ENCODE data around the gene TEX261. TPM values are rescaled to one million over a fixed set of nuclear protein-coding genes. Genes with fewer than 3 reads are reported as not detected.

The TEX261 gene
- total and polyA plus RNA-seq, 2 donors (not counting 3 experiments of a cell fraction or from before 2014, with no cell fraction given) = 71.2 to 98.1 TPM

DNA sequence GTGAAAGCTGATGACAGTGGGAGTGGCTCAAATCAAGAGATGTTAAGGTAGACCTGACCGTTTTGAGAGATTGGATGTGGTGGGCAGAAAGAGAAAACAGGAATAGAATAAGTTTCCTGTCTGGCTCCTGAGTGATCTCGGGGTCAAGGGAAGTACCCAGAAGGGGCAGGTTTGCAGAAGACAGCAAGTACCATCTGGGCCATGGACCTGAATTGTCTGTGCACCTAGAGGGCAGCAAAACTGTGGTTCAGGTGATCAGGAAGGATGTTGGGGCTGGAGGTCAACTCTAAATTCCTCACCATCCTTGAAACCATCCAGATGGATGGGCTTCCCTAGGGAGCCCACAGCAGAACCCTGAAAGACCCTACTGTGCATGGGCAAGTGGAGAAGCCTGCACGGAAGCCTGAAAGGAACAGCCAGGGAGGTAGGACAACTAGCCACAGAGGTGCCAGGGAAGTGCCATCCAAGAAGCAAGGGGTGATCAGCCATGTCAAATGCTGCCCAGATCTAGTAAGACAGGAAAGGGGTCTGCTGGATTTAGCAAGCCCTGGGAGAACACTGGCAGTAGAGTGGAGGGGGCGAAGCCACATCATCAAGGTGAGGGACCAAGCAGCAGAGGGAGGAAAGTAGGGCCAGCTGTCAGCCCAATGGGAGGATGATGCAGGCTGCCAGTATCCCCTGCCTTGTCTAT, 8.0 kb downstream of the TEX261 start:
- ChIA-PET CTCF (interaction anchor here (3.8 to 4.2 kb wide), 2 partner anchors 14 to 21 kb away, joined by 43 to 52 read pairs; no protein-coding TSS in a partner anchor), POLR2A (no interaction called here)
- Histone ChIP-seq H3K4me2 (ENCODE audit: insufficient read depth, low read length) (no peak overlapping the region), H3K27me3 (ENCODE audit: control insufficient read depth in 2 of 2, insufficient read depth in 2 of 2, low read length in 2 of 2) (no peaks in the 10 kb centered on the region), H3K9ac (replicated peaks; ENCODE audit: extremely low read depth, insufficient read depth, low read length) (no peak overlapping the region), H4K20me1 (replicated peaks; ENCODE audit: control insufficient read depth, extremely low read depth, insufficient read depth, low read length) (no peaks in the 10 kb centered on the region), H3K4me1 (ENCODE audit: control insufficient read depth, extremely low read depth, insufficient read depth, low read length) (no peaks in the 10 kb centered on the region), H3K9me3 (replicated peaks; ENCODE audit: control insufficient read depth, insufficient read depth, low read length) (no peaks in the 10 kb centered on the region), H3K4me3 (replicated peaks in 1 of 3; ENCODE audit: insufficient read depth in 1 of 3, low read depth in 1 of 3, low read length in 3 of 3) (no peak overlapping the region), H3K27ac (ENCODE audit: insufficient read depth, low read depth, low read length) (no peak overlapping the region), H3K9me1 (replicated peaks; ENCODE audit: control insufficient read depth, extremely low read depth, insufficient read depth, low read length) (no peaks in the 10 kb centered on the region), H2AFZ (ENCODE audit: low read depth, low read length) (no peak overlapping the region), H3K79me2 (ENCODE audit: control insufficient read depth, insufficient read depth, low read length) (no peaks in the 10 kb centered on the region), H3K36me3 (ENCODE audit: control insufficient read depth in 2 of 2, extremely low read depth in 1 of 2, insufficient read depth in 2 of 2, low read length in 2 of 2) (peaks cover 4 to 26% of the 10 kb centered on the region in 2 experiments)
- dilution Hi-C loops (cut with MboI; ENCODE audit: extremely low pct_ligation_motif_present, low sequenced_read_pairs) = no loop called here
- intact Hi-C loops (cut with micrococcal nuclease) = no loop called here
- DNase-seq (ENCODE audit: low read depth, low spot score) = no peak
- TF ChIP-seq GATA2 (IDR thresholded peaks at IDR 0.05; ENCODE audit: insufficient read depth, insufficient read length, low read depth, low read length) = no peak
- no peak for TF ChIP-seq EZH2 (IDR thresholded peaks at IDR 0.05; ENCODE audit: borderline replicate concordance, low read depth, low read length, severe bottlenecking)
- BruUV-seq (replicated peaks) = no TSS peak
- no peak for FAIRE-seq

DNA sequence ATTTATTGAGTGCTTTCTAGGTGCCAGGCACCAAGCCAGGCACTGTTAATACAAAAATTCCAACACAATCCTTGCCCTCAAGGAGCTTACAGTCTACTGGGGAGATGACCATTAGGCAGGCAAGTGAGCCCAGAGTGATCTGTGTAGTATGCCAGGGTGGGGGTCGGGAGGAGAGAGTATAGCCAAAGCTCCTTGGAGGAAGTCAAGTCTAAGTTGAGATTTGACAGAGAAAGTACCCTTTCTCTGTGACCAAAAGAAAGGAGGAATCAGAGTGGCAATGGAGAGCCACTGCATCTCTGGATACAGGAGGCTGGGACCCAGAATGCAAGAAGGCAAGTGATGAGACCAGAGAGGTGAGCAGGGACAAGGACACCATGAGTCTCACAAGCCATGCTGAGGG, 8.7 kb downstream of the TEX261 start:
- Histone ChIP-seq H3K79me2 (ENCODE audit: control insufficient read depth, insufficient read depth, low read length) (no peaks in the 10 kb centered on the region), H3K4me2 (ENCODE audit: insufficient read depth, low read length) (no peak overlapping the region), H2AFZ (ENCODE audit: low read depth, low read length) (no peak overlapping the region), H3K27me3 (ENCODE audit: control insufficient read depth in 2 of 2, insufficient read depth in 2 of 2, low read length in 2 of 2) (no peaks in the 10 kb centered on the region), H3K9me1 (replicated peaks; ENCODE audit: control insufficient read depth, extremely low read depth, insufficient read depth, low read length) (no peaks in the 10 kb centered on the region), H3K27ac (ENCODE audit: insufficient read depth, low read depth, low read length) (no peak overlapping the region), H4K20me1 (replicated peaks; ENCODE audit: control insufficient read depth, extremely low read depth, insufficient read depth, low read length) (no peaks in the 10 kb centered on the region), H3K4me3 (replicated peaks in 1 of 3; ENCODE audit: insufficient read depth in 1 of 3, low read depth in 1 of 3, low read length in 3 of 3) (no peak overlapping the region), H3K9me3 (replicated peaks; ENCODE audit: control insufficient read depth, insufficient read depth, low read length) (no peaks in the 10 kb centered on the region), H3K36me3 (ENCODE audit: control insufficient read depth in 2 of 2, extremely low read depth in 1 of 2, insufficient read depth in 2 of 2, low read length in 2 of 2) (peaks cover 4 to 24% of the 10 kb centered on the region in 2 experiments), H3K9ac (replicated peaks; ENCODE audit: extremely low read depth, insufficient read depth, low read length) (no peak overlapping the region), H3K4me1 (ENCODE audit: control insufficient read depth, extremely low read depth, insufficient read depth, low read length) (no peaks in the 10 kb centered on the region)
- dilution Hi-C loops (cut with MboI; ENCODE audit: extremely low pct_ligation_motif_present, low sequenced_read_pairs) (no loop called here), intact Hi-C loops (cut with micrococcal nuclease) (no loop called here)
- TF ChIP-seq FOS (IDR thresholded peaks at IDR 0.05; ENCODE audit: borderline replicate concordance, insufficient read depth, low read length) (no peak), JUN (IDR thresholded peaks at IDR 0.05; ENCODE audit: borderline replicate concordance, insufficient read depth, insufficient read length, low read depth) (no peak), GATA2 (IDR thresholded peaks at IDR 0.05; ENCODE audit: insufficient read depth, insufficient read length, low read depth, low read length) (no peak), POLR2AphosphoS5 (IDR thresholded peaks at IDR 0.05; ENCODE audit: insufficient read depth, low read depth, low read length) (no peak), MAX (IDR thresholded peaks at IDR 0.05; ENCODE audit: insufficient read depth, insufficient read length) (no peak), EZH2 (IDR thresholded peaks at IDR 0.05; ENCODE audit: borderline replicate concordance, low read depth, low read length, severe bottlenecking) (no peak), MYC (IDR thresholded peaks at IDR 0.05; ENCODE audit: low read depth, low read length) (no peak), POLR2A (IDR thresholded peaks at IDR 0.05; ENCODE audit: low read depth, low read length) (no peak), CTCF (IDR thresholded peaks at IDR 0.05; ENCODE audit: extremely low read depth in 1 of 2, insufficient read depth in 1 of 2, low read depth in 1 of 2, low read length in 2 of 2) (no peak)
- FAIRE-seq (no peak), DNase-seq (ENCODE audit: low read depth, low spot score) (no peak)
- BruUV-seq (replicated peaks) = TSS peak; percentile 37
- CTCF ChIA-PET = interaction anchor here (3.8 to 4.2 kb wide), 2 partner anchors 15 to 21 kb away, joined by 43 to 52 read pairs; no protein-coding TSS in a partner anchor
- POLR2A ChIA-PET = no interaction called here

Measured in endothelial cell of umbilical vein (primary cell).